HG03571 (cell line): ENCODE data around the gene GIT2.
A peak's percentile ranks its signal among the peaks of the same experiment; 100 is the strongest.
"Not testable (repeated sequence)": the region's sequence is repeated elsewhere in the genome, so short reads cannot be mapped to it uniquely, and the experiment has no call there.

Experiments used
- ATAC-seq: cut with Tn5 transposase; IDR thresholded peaks from one replicate; pipeline ENCODE4 v1.9.1; 2021; ENCODE audit not compliant: unreplicated experiment

The GIT2 gene

DNA sequence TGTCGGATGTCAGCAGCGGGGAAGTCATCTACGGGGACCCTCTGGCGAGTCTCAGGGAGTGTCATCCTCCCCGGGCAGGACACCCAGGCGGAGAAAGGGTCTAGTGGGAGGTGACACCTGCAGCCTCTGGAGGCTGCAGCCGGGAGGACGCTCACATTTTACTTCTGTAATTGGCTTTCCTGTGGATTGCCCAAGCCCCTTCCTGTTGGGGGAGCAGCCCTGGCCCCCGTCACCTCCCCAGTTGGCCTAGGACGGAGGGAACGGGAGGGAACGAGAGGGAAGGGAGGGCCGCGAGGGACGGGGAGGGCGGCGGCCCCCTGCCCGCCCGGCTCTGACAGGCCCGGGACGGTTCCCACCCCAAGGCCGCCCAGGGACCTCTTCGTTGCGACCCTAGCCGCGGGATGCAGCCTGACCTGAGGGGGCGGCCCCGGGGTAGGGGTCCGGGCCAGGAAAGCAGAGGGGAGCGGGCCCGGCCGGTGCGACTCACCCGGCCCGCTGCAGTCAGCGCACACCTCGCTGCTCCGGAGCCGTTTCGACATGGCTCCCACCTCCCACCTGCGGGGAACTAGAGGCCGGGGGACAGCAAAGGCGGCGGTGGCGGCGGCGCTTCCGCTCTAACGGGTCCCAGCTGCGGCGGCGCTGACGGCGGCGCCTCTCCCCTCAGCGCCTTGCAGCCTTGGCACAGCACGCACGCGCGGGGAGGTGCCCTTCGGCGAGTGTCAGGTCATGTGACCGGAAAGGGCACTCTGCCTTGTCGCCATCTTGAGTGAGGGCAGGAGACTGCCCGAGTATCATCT, at the start of gene GIT2:
GIT2 (minus strand) TSS at position 683 of the 797 bp plus-strand sequence; CDS start at position 539, 144 bp downstream.
- peak; percentile 51 for ATAC-seq

GRCh38 chr12:110042264-110042663, 46.1 kb upstream of the GIT2 start:
- ATAC-seq = no peak

DNA sequence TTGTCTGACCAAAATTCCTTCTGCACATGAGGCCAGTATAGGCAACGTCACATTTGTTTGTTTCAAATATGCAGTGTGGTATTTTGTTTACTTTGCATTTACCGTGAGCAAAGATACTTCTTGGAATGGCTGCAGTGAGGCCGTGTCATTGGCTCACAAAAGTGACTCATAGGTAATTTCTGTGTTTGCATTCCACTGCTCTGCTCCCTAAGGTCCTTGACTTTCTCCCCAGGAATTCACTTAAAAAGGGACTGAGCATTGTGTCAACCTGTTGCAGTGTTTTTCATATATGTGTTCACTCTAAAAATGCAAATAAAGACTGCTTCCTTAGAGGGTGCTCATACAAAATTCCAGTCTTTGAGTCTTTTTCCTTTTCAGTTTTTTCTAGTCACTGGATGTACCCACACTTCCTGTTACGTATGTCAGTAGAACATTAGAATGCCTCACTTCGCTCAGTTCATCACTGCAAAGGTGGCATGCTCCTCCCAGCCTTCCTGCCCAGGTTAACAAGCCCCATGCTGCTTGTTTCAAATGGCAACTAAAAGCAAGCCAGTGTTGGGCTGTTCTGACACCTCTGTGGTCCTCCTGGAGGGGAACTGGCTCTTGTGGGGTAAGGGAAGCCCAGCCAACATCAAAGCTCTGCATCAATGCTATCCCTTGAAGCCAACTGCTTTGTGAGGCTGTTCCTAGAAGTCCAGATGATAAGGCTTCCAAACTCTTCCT, 43.1 kb upstream of the GIT2 start:
- no peak for ATAC-seq

GRCh38 chr12:110038741-110039084, 42.5 kb upstream of the GIT2 start:
- ATAC-seq = no peak

DNA sequence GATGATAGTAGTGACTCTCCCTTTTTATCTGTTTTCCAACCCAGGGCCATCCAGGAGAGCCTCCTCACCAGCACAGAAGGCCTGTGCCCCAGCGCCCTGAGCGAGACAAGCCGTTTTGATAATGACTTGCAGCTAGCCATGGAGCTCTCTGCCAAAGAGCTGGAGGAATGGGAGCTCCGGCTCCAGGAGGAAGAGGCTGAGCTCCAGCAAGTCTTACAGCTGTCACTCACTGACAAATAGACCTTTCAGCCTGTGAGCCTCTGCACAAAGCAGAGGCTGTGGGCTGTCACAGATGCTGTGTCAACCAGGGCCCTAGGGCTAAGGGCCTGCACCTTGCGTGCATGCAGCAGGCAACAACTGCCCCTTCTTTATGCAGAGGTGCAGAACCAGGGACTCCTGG, 41.1 kb upstream of the GIT2 start:
- ATAC-seq = no peak

DNA sequence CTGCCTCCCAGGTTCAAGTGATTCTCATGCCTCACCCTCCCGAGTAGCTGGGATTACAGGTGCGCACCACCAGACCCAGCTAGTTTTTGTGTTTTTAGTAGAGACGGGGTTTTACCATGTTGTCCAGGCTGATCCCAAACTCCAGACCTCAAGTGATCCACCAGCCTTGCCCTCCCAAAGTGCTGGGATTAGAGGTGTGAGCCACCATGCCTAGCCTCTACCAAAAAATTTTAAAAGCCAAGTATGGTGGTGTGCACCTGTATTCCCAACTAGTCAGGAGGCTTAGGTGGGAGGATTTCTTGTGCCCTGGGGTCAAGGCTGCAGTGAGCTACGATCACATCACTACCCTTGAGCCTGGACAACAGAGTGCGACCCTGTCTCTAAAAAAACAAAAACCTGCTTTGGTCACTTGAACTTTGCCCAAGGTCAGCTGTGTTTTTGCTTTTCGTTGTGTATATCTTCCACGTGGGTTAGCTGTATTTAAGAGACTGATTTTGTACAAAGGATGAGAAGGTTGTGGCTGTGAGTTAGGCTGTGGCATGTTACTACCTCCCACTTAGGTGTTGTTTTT, 39.5 kb upstream of the GIT2 start:
- no peak for ATAC-seq

- no peak for ATAC-seq
These were observed 37.7 kb upstream of the GIT2 start for GRCh38 chr12:110033888-110034287.

DNA sequence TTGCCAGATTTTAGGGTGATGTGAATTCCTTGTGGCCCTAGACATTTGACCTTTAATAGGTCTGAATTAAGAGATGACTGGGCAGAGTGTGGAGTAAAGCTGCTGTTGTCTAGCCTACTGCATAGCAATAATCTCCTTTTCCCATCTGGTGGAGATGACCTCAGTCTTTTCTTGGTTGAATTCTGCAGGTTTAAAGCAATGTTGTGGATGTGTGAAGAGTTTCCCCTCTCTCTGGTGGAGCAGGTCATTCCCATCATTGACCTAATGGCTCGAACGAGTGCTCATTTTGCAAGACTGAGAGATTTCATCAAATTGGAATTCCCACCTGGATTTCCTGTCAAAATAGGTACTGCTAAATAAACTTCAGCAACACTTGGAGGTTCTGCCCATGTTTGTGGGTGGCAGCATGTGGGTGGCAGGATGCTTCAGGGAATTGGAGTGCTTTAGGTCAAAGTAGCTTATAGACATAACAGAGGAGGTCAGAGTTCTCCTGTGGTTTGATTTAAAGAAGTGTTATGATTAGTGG, 33.2 kb upstream of the GIT2 start:
- ATAC-seq = no peak

DNA sequence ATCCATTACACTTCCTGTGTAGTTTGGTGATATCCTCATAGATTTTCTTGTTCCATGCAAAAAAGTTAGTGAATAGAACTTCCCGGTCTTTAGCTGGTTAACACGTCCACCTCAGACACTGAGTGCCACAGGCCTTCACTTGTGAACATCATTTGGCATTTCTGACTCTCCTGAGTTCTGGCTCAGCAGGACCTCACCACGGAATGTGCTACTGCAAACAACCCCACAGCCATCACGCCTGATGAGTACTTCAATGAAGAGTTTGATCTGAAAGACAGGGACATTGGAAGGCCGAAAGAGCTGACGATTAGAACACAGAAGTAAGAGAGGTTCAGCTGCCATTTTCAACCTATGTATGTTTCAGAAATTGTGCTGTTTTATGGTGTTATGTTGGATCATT, 32.2 kb upstream of the GIT2 start:
- ATAC-seq = no peak

DNA sequence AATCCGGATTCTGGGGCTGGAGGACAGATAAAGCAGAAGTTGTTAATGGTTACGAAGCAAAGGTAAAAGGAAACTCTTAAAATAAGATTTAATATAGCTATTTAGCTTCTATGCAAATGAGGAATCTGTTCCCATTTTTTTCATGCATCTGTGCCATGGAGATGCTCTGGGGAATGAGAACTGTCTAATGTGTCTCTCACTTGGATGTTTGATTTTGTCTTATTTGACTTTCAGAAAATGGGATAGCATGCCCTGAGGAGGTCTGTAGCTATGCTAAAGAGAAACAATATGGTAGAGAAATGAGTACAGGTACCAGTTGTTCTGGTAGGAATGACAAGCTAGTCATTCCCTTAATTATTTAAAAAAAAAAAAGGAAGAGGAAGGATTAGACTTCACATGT, 27.9 kb upstream of the GIT2 start:
- no peak for ATAC-seq

- no peak for ATAC-seq
These were observed 27.2 kb upstream of the GIT2 start for GRCh38 chr12:110023059-110023980.

GRCh38 chr12:110020956-110021355, 24.8 kb upstream of the GIT2 start:
- no peak for ATAC-seq

DNA sequence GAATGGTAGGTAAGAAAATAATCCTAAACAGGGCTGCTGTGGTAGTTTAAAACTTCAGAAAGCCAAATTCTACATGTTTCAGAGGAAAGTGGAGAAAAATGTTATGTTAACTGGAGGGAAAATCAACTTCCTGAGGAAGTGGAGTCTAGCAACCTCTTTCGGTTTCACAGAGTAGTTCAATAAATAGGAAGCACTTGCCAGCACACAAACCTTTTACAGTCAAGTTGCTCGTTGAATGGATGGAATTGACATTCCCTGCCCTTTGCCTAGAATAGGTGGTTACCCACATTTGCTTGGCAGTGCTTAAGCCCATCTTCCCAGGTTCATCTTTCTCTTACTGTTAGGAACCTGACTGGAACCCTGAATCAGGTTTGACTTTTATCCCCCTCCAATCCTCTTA, 19.0 kb upstream of the GIT2 start:
- ATAC-seq = no peak

DNA sequence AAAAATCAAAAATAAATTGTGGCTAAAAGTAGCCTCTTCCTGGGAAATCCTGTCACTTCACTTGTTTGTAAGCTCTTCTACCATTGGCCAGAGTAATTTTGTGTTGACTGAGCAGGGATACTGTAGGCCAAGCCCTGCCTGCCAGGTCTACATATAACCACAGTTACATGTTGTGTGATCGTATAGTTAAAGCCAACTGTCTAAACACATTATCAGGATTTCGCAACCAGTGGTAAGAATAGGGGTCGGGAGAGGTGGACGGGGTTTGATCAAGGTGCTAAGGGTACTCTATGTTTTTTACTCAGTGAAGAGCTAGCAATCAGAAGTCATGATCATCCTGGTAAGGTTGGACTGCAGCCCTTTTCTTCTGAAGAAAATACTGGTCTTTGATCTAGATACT, 16.5 kb upstream of the GIT2 start:
- no peak for ATAC-seq

DNA sequence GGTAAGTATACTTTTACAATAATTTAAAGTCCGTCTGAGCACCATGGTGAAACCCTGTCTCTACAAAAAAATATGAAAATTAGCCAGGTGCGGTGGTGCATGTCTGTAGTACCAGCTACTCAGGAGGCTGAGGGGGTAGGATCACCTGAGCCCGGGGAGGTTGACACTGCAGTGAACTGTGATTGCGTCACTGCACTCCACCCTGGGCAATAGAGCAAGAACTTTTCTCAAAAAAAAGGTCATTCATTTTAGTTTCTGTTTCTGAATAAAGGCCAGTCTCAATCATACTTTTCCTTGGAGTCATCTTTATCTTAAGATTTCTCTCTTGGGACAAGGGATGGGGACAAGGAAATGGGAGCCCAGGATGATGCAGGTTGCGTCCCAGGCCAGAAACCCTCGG, 16.0 kb upstream of the GIT2 start:
- ATAC-seq = no peak

GRCh38 chr12:110010853-110011723, 14.9 kb upstream of the GIT2 start:
- peak; percentile 33 for ATAC-seq

GRCh38 chr12:110008681-110009398, 12.7 kb upstream of the GIT2 start:
- ATAC-seq = not testable (repeated sequence)

DNA sequence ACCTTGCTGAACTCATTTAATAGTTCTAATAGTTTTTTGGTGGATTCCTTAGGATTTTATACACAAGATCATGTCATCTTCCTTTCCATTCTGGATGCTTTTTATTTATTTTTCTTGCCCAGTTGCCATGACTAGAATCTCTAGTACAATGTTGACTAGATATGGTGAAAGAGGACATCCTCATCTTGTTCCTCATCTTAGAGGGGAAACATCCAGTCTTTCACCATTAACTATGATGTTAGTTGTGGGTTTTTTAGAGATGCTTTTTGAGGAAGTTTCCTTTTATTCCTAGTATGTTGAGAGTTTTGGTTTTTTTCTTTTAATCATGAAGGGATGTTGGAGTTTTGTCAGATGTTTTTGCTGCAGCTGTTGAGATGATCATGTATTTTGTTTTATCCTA, 11.7 kb upstream of the GIT2 start:
- ATAC-seq = no peak

- no peak for ATAC-seq
These were observed 9.9 kb upstream of the GIT2 start for GRCh38 chr12:110006115-110006514.
